Camera-type eye (tissue), 1 donor: Measurements from ENCODE around the gene SEPTIN10. TPM values are rescaled to one million over a fixed set of nuclear protein-coding genes. Genes with fewer than 3 reads are reported as not detected.

Source experiments
- total RNA-seq: library from RNA; depleted of rRNA; stranded (reverse); fragments of >200 nt; gene quantifications from one replicate; pipeline ENCODE4 v1.2.3, GENCODE V29; 2014

Gene SEPTIN10
- total RNA-seq = 83.8 TPM

GRCh38 chr2:109613922-109614714 is at the start of gene SEPTIN10, which contains the start of gene SOWAHC:
Gene SEPTIN10 (minus strand): TSS chr2:109613966. CDS start chr2:109613827, 139 bp downstream.
Gene SOWAHC (plus strand): TSS chr2:109614364. CDS start chr2:109614490, 126 bp downstream.

Other genes with a start within 250 kb of the SEPTIN10 start
- 17.9 TPM for gene SOWAHC, start 398 bp upstream of the SEPTIN10 start, total RNA-seq
- 48.0 TPM for gene RGPD5, start 180.3 kb upstream of the SEPTIN10 start, total RNA-seq